Naive B cell (primary cell): Measurements from ENCODE around the gene ASTN2. TPM values are rescaled to one million over a fixed set of nuclear protein-coding genes. Genes with fewer than 3 reads are reported as not detected.

Experiments used
- ATAC-seq, 2 donors: fragments of 150-1000 bp; cut with Tn5 transposase; 2 replicates each; pipeline ENCODE4 v1.10.0; 2021; ENCODE audit warnings: low read depth in 2 of 2, mild to moderate bottlenecking in 2 of 2, moderate library complexity in 2 of 2
- DNase-seq: peaks from one replicate; pipeline ENCODE4 v3.0.0; 2022
- H3K27ac Mint-ChIP-seq, 6 donors: one replicate each; pipeline ENCODE4 v1.8.0; 2020 to 2022; ENCODE audit warnings: mild to moderate bottlenecking in 6 of 6, mixed read lengths in 6 of 6, moderate library complexity in 5 of 6, inconsistent platforms in 2 of 6
- H3K27me3 Mint-ChIP-seq, 3 donors: one replicate each; pipeline ENCODE4 v1.8.0; 2021 to 2022; ENCODE audit warnings: mixed read lengths in 3 of 3, mild to moderate bottlenecking in 1 of 3
- H3K36me3 Mint-ChIP-seq, 2 donors: one replicate each; pipeline ENCODE4 v1.8.0; 2020 to 2022; ENCODE audit warnings: mixed read lengths in 2 of 2, inconsistent platforms in 1 of 2, mild to moderate bottlenecking in 1 of 2
- H3K4me1 Mint-ChIP-seq, 3 donors: one replicate each; pipeline ENCODE4 v1.8.0; 2020 to 2022; ENCODE audit warnings: mixed read lengths in 3 of 3, inconsistent platforms in 1 of 3, mild to moderate bottlenecking in 1 of 3, moderate library complexity in 1 of 3
- H3K4me3 Mint-ChIP-seq, 8 donors: one replicate each; pipeline ENCODE4 v1.8.0; 2020 to 2022; ENCODE audit warnings: mild to moderate bottlenecking in 8 of 8, mixed read lengths in 8 of 8, moderate library complexity in 8 of 8, inconsistent platforms in 2 of 8
- H3K9me3 Mint-ChIP-seq, 7 donors: one replicate each; pipeline ENCODE4 v1.8.0; 2020 to 2022; ENCODE audit warnings: mixed read lengths in 7 of 7, mild to moderate bottlenecking in 5 of 7, inconsistent platforms in 2 of 7, moderate library complexity in 1 of 7
- polyA plus RNA-seq, 6 donors: library from polyadenylated mRNA; unstranded; fragments of 300-500 nt; fragmentation: Illumina TruSeq; gene quantifications; one replicate each; pipeline ENCODE4 v1.2.3, GENCODE V29; 2021; ENCODE audit warnings: low read depth in 6 of 6

ASTN2 gene
- polyA plus RNA-seq, 6 donors from 2014 or later = 0.89 to 2.5 (median 1.5) TPM; not detected in 1

GRCh38 chr9:116685166-116685565, 729.7 kb downstream of the ASTN2 start:
- Mint-ChIP-seq H3K36me3 (no peaks in the 10 kb centered on the region), H3K4me3 (peak overlapping the region in 1 of 8 donors; percentile 95), H3K27me3 (no peaks in the 10 kb centered on the region), H3K4me1 (peaks cover 29 to 37% (median 35%) of the 10 kb centered on the region in 3 donors), H3K27ac (peak overlapping the region in 1 of 6 donors; percentile 75), H3K9me3 (peaks cover 0 to 11% (median 2%) of the 10 kb centered on the region in 7 donors)
- ATAC-seq (no peak), DNase-seq (no peak)

GRCh38 chr9:116683535-116683934, 731.3 kb downstream of the ASTN2 start:
- Mint-ChIP-seq H3K27me3 (no peaks in the 10 kb centered on the region), H3K27ac (no peak overlapping the region), H3K9me3 (peaks cover 0 to 11% (median 2%) of the 10 kb centered on the region in 7 donors), H3K4me1 (peaks cover 18 to 26% (median 21%) of the 10 kb centered on the region in 3 donors), H3K4me3 (no peak overlapping the region), H3K36me3 (no peaks in the 10 kb centered on the region)
- DNase-seq (no peak), ATAC-seq (no peak)

- Mint-ChIP-seq H3K36me3 (peaks cover 13 to 34% of the 10 kb centered on the region in 2 donors), H3K4me3 (peak overlapping the region in 1 of 8 donors; percentile 64)
Observed at GRCh38 chr9:116674210-116674980, 740.5 kb downstream of the ASTN2 start.

GRCh38 chr9:116673375-116673774, 741.5 kb downstream of the ASTN2 start:
- DNase-seq (no peak), ATAC-seq (no peak)
- Mint-ChIP-seq H3K27me3 (peaks cover 0 to 8% (median 6%) of the 10 kb centered on the region in 3 donors), H3K9me3 (peaks cover 5 to 47% (median 18%) of the 10 kb centered on the region in 7 donors), H3K27ac (no peak overlapping the region), H3K4me1 (no peaks in the 10 kb centered on the region), H3K4me3 (no peak overlapping the region), H3K36me3 (peaks cover 13 to 34% of the 10 kb centered on the region in 2 donors)

More at GRCh38 chr9:116674210-116674980, 740.5 kb downstream of the ASTN2 start:
- Mint-ChIP-seq H3K27me3 (peaks cover 0 to 9% (median 0%) of the 10 kb centered on the region in 3 donors), H3K4me1 (no peaks in the 10 kb centered on the region), H3K9me3 (peaks cover 5 to 47% (median 18%) of the 10 kb centered on the region in 7 donors), H3K27ac (peak overlapping the region in 1 of 6 donors; percentile 24)
- no peak for DNase-seq
- no peak for ATAC-seq

GRCh38 chr9:116671605-116672004, 743.3 kb downstream of the ASTN2 start:
- H3K27me3 Mint-ChIP-seq = peaks cover 0 to 6% (median 5%) of the 10 kb centered on the region in 3 donors
- H3K36me3 Mint-ChIP-seq = peaks cover 13 to 34% of the 10 kb centered on the region in 2 donors
- ATAC-seq = no peak
- no peak overlapping the region for H3K4me3 Mint-ChIP-seq
- H3K9me3 Mint-ChIP-seq = peaks cover 5 to 47% (median 18%) of the 10 kb centered on the region in 7 donors
- H3K4me1 Mint-ChIP-seq = no peaks in the 10 kb centered on the region
- no peak overlapping the region for H3K27ac Mint-ChIP-seq
- no peak for DNase-seq

GRCh38 chr9:116668970-116669695, 745.7 kb downstream of the ASTN2 start:
- Mint-ChIP-seq H3K4me1 (no peaks in the 10 kb centered on the region), H3K9me3 (peaks cover 5 to 38% (median 17%) of the 10 kb centered on the region in 7 donors), H3K4me3 (no peak overlapping the region), H3K27me3 (peaks cover 0 to 6% (median 0%) of the 10 kb centered on the region in 3 donors), H3K27ac (peak overlapping the region in 1 of 6 donors; percentile 16), H3K36me3 (peaks cover 13 to 19% of the 10 kb centered on the region in 2 donors)
- ATAC-seq = no peak
- DNase-seq = no peak

- H3K27ac Mint-ChIP-seq = no peak overlapping the region
- ATAC-seq (no peak), DNase-seq (no peak)
- H3K9me3 Mint-ChIP-seq = peaks cover 0 to 2% (median 0%) of the 10 kb centered on the region in 7 donors
- H3K27me3 Mint-ChIP-seq = peaks cover 2 to 5% (median 5%) of the 10 kb centered on the region in 3 donors
- H3K36me3 Mint-ChIP-seq = no peaks in the 10 kb centered on the region
- no peaks in the 10 kb centered on the region for H3K4me1 Mint-ChIP-seq
- H3K4me3 Mint-ChIP-seq = no peak overlapping the region
Observed at GRCh38 chr9:116663581-116663980, 751.3 kb downstream of the ASTN2 start.

GRCh38 chr9:116662646-116663310, 752.1 kb downstream of the ASTN2 start:
- DNase-seq (no peak), ATAC-seq (no peak)
- Mint-ChIP-seq H3K9me3 (no peaks in the 10 kb centered on the region), H3K27ac (no peak overlapping the region), H3K4me1 (no peaks in the 10 kb centered on the region), H3K4me3 (no peak overlapping the region), H3K27me3 (peaks cover 0 to 5% (median 5%) of the 10 kb centered on the region in 3 donors), H3K36me3 (no peaks in the 10 kb centered on the region)

GRCh38 chr9:116661037-116661954, 753.6 kb downstream of the ASTN2 start:
- no peak overlapping the region for H3K4me3 Mint-ChIP-seq
- no peaks in the 10 kb centered on the region for H3K4me1 Mint-ChIP-seq
- no peak overlapping the region for H3K27ac Mint-ChIP-seq
- peaks cover 0 to 5% (median 5%) of the 10 kb centered on the region in 3 donors for H3K27me3 Mint-ChIP-seq
- ATAC-seq (no peak), DNase-seq (peak; percentile 10)
- no peaks in the 10 kb centered on the region for H3K36me3 Mint-ChIP-seq
- no peaks in the 10 kb centered on the region for H3K9me3 Mint-ChIP-seq

- Mint-ChIP-seq H3K36me3 (no peaks in the 10 kb centered on the region), H3K9me3 (no peaks in the 10 kb centered on the region), H3K27ac (no peak overlapping the region), H3K4me3 (no peak overlapping the region), H3K4me1 (no peaks in the 10 kb centered on the region), H3K27me3 (peaks cover 0 to 5% (median 5%) of the 10 kb centered on the region in 3 donors)
- ATAC-seq (no peak), DNase-seq (no peak)
Observed at GRCh38 chr9:116658265-116658664, 756.6 kb downstream of the ASTN2 start.

GRCh38 chr9:116656977-116657376, 757.9 kb downstream of the ASTN2 start:
- H3K9me3 Mint-ChIP-seq = no peaks in the 10 kb centered on the region
- H3K27ac Mint-ChIP-seq = no peak overlapping the region
- peaks cover 0 to 5% (median 5%) of the 10 kb centered on the region in 3 donors for H3K27me3 Mint-ChIP-seq
- DNase-seq (no peak), ATAC-seq (no peak)
- no peaks in the 10 kb centered on the region for H3K36me3 Mint-ChIP-seq
- no peaks in the 10 kb centered on the region for H3K4me1 Mint-ChIP-seq
- no peak overlapping the region for H3K4me3 Mint-ChIP-seq

- H3K27ac Mint-ChIP-seq = peak overlapping the region in 1 of 6 donors; percentile 32
Observed at GRCh38 chr9:116656501-116656971, 758.3 kb downstream of the ASTN2 start.

More at GRCh38 chr9:116656501-116656971, 758.3 kb downstream of the ASTN2 start:
- no peak overlapping the region for H3K4me3 Mint-ChIP-seq
- H3K27me3 Mint-ChIP-seq = peaks cover 0 to 5% (median 5%) of the 10 kb centered on the region in 3 donors
- H3K4me1 Mint-ChIP-seq = no peaks in the 10 kb centered on the region
- no peak for ATAC-seq
- no peaks in the 10 kb centered on the region for H3K36me3 Mint-ChIP-seq
- DNase-seq = no peak
- H3K9me3 Mint-ChIP-seq = no peaks in the 10 kb centered on the region
